H9 (cell line): ENCODE measurements around the gene CPNE5. TPM values are rescaled to one million over a fixed set of nuclear protein-coding genes. Genes with fewer than 3 reads are reported as not detected.
A peak's percentile ranks its signal among the peaks of the same experiment; 100 is the strongest.

ENCODE experiments used
- DNase-seq: peaks from one replicate; pipeline ENCODE4 v3.0.0-alpha.2; 2017
- H2AFZ ChIP-seq: one replicate; pipeline ENCODE4 v1.6.1; 2013; ENCODE audit warnings: mild to moderate bottlenecking, low read length, control low read depth, moderate library complexity
- H2AK5ac ChIP-seq: 2 replicates; pipeline ENCODE4 v1.6.1; 2013; ENCODE audit warnings: low read length, control low read depth, mixed read lengths; ENCODE audit not compliant: insufficient read length
- H2BK120ac ChIP-seq: one replicate; pipeline ENCODE4 v1.6.1; 2013; ENCODE audit warnings: low read depth, mild to moderate bottlenecking, low read length, control low read depth, inconsistent platforms; ENCODE audit not compliant: poor library complexity, severe bottlenecking
- H2BK12ac ChIP-seq: 2 replicates; pipeline ENCODE4 v1.6.1; 2013; ENCODE audit warnings: low read length, control low read depth, mixed read lengths, low read depth; ENCODE audit not compliant: insufficient read length
- H2BK15ac ChIP-seq: 2 replicates; pipeline ENCODE4 v1.6.1; 2013; ENCODE audit warnings: low read depth, low read length, control low read depth
- H2BK20ac ChIP-seq: one replicate; pipeline ENCODE4 v1.6.1; 2013; ENCODE audit warnings: low read depth, mild to moderate bottlenecking, low read length, control low read depth, inconsistent platforms; ENCODE audit not compliant: poor library complexity, severe bottlenecking
- H2BK5ac ChIP-seq: 2 replicates; pipeline ENCODE4 v1.6.1; 2013; ENCODE audit warnings: low read length, control low read depth, mixed read lengths; ENCODE audit not compliant: insufficient read length
- H3K14ac ChIP-seq: 2 replicates; pipeline ENCODE4 v1.6.1; 2013; ENCODE audit warnings: low read length, control low read depth; ENCODE audit not compliant: insufficient read depth
- H3K18ac ChIP-seq: 2 replicates; pipeline ENCODE4 v1.6.1; 2013; ENCODE audit warnings: low read depth, mild to moderate bottlenecking, mixed read lengths, low read length, control low read depth; ENCODE audit not compliant: insufficient read length
- H3K23ac ChIP-seq: 2 replicates; pipeline ENCODE4 v1.6.1; 2013; ENCODE audit warnings: low read length, control low read depth, mixed read lengths, low read depth; ENCODE audit not compliant: insufficient read length
- H3K23me2 ChIP-seq: 2 replicates; pipeline ENCODE4 v1.6.1; 2013; ENCODE audit warnings: low read depth, mild to moderate bottlenecking, mixed read lengths, low read length, control low read depth; ENCODE audit not compliant: insufficient read length, poor library complexity, severe bottlenecking
- H3K27ac ChIP-seq: 2 replicates; pipeline ENCODE4 v1.5.1; 2013; ENCODE audit warnings: low read length, control low read depth, mixed read lengths, low read depth; ENCODE audit not compliant: insufficient read length
- H3K27me3 ChIP-seq: 2 replicates; pipeline ENCODE4 v1.6.1; 2013; ENCODE audit warnings: low read length, control low read depth, inconsistent platforms; ENCODE audit not compliant: insufficient read depth
- H3K4ac ChIP-seq: 2 replicates; pipeline ENCODE4 v1.6.1; 2013; ENCODE audit warnings: low read depth, mild to moderate bottlenecking, control low read depth, inconsistent platforms, low read length, moderate library complexity
- H3K4me1 ChIP-seq: 2 replicates; pipeline ENCODE4 v1.6.1; 2013; ENCODE audit warnings: low read length, control low read depth, inconsistent platforms; ENCODE audit not compliant: insufficient read depth
- H3K4me2 ChIP-seq: 2 replicates; pipeline ENCODE4 v1.6.1; 2013; ENCODE audit warnings: low read length, control low read depth, mixed read lengths; ENCODE audit not compliant: insufficient read length, insufficient read depth
- H3K56ac ChIP-seq: 2 replicates; pipeline ENCODE4 v1.6.1; 2013; ENCODE audit warnings: low read depth, mild to moderate bottlenecking, mixed read lengths, low read length, control low read depth; ENCODE audit not compliant: insufficient read length
- H3K79me1 ChIP-seq: 2 replicates; pipeline ENCODE4 v1.6.1; 2013; ENCODE audit warnings: low read depth, mild to moderate bottlenecking, moderate library complexity, low read length, control low read depth, inconsistent platforms; ENCODE audit not compliant: insufficient read depth, poor library complexity, severe bottlenecking
- H3K79me2 ChIP-seq: 2 replicates; pipeline ENCODE4 v1.6.1; 2013; ENCODE audit warnings: low read length, control low read depth, inconsistent platforms; ENCODE audit not compliant: insufficient read depth
- H3K9ac ChIP-seq: 2 replicates; pipeline ENCODE4 v1.6.1; 2013; ENCODE audit warnings: low read length, control low read depth, mixed read lengths; ENCODE audit not compliant: insufficient read length; ENCODE audit errors: extremely low read depth
- H3K9me3 ChIP-seq: one replicate; pipeline ENCODE4 v1.6.1; 2013; ENCODE audit warnings: low read depth, low read length, inconsistent platforms; ENCODE audit not compliant: control insufficient read depth
- H3T11ph ChIP-seq: one replicate; pipeline ENCODE4 v1.6.1; 2013; ENCODE audit warnings: mild to moderate bottlenecking, low read length, control low read depth, inconsistent platforms
- H4K20me1 ChIP-seq: one replicate; pipeline ENCODE4 v1.6.1; 2013; ENCODE audit not compliant: control insufficient read depth, insufficient read length, insufficient read depth
- H4K5ac ChIP-seq: 2 replicates; pipeline ENCODE4 v1.6.1; 2013; ENCODE audit warnings: low read depth, mild to moderate bottlenecking, mixed read lengths, low read length, control low read depth; ENCODE audit not compliant: insufficient read length
- H4K8ac ChIP-seq: replicated peaks from 2 replicates; pipeline ENCODE4 v1.6.1; 2013; ENCODE audit warnings: low read length, control low read depth, mixed read lengths, low read depth; ENCODE audit not compliant: insufficient read length
- H4K91ac ChIP-seq: 2 replicates; pipeline ENCODE4 v1.6.1; 2013; ENCODE audit warnings: low read depth, mild to moderate bottlenecking, moderate library complexity, mixed read lengths, low read length, control low read depth; ENCODE audit not compliant: insufficient read length
- H3K27ac Mint-ChIP-seq, 3 experiments: 2 replicates in 2 of 3; 3 replicates in 1 of 3; pipeline ENCODE4 v1.8.0; 2020 to 2021; ENCODE audit warnings: mixed read lengths in 3 of 3, mild to moderate bottlenecking in 1 of 3, moderate library complexity in 1 of 3
- H3K27me3 Mint-ChIP-seq: 2 replicates; pipeline ENCODE4 v1.8.0; 2021; ENCODE audit warnings: low read depth, mild to moderate bottlenecking, moderate library complexity, mixed read lengths
- H3K36me3 Mint-ChIP-seq, 3 experiments: 2 replicates in 2 of 3; 3 replicates in 1 of 3; pipeline ENCODE4 v1.8.0; 2020 to 2021; ENCODE audit warnings: low read depth in 3 of 3, mixed read lengths in 3 of 3; ENCODE audit not compliant: insufficient read depth in 1 of 3
- H3K4me1 Mint-ChIP-seq, 2 experiments: 2 replicates each; pipeline ENCODE4 v1.8.0; 2020; ENCODE audit warnings: mixed read lengths in 2 of 2
- H3K4me3 Mint-ChIP-seq, 2 experiments: 2 replicates in 1 of 2; 3 replicates in 1 of 2; pipeline ENCODE4 v1.8.0; 2020 to 2021; ENCODE audit warnings: mild to moderate bottlenecking in 2 of 2, mixed read lengths in 2 of 2, moderate library complexity in 1 of 2
- H3K9me3 Mint-ChIP-seq, 2 experiments: 2 replicates in 1 of 2; 3 replicates in 1 of 2; pipeline ENCODE4 v1.8.0; 2020; ENCODE audit warnings: mild to moderate bottlenecking in 2 of 2, mixed read lengths in 2 of 2, moderate library complexity in 1 of 2
- CTCF ChIP-seq: fragments of 200-600 bp; sonication (generic); conservative IDR thresholded peaks from 3 replicates; pipeline ENCODE4 v1.8.0; 2021; ENCODE audit warnings: antibody characterized with exemption, mild to moderate bottlenecking
- WGBS: extraction: QIAGEN DNeasy Blood & Tissue Kit; methylation state at CpG from one replicate; pipeline ENCODE4 v1.1.7; 2013; ENCODE audit warnings: missing lambda C conversion rate, low lambda C conversion rate, mixed read lengths; ENCODE audit not compliant: insufficient read length; ENCODE audit errors: extremely low coverage; 5-methylcytosine and 5-hydroxymethylcytosine counted together
- total RNA-seq: library from RNA; stranded (reverse); gene quantifications from 2 replicates; pipeline ENCODE4 v1.2.1, GENCODE V29; 2021

Gene CPNE5
- total RNA-seq, 1 experiment from 2014 or later = 0.52 TPM

GRCh38 chr6:36865835-36866234, 26.6 kb upstream of the CPNE5 start:
- no peaks in the 10 kb centered on the region for H3K9me3 Mint-ChIP-seq
- Histone ChIP-seq H4K8ac (no peak overlapping the region), H3K9ac (no peak overlapping the region), H2BK15ac (no peak overlapping the region), H3K27ac (no peak overlapping the region), H3K18ac (no peak overlapping the region), H3K14ac (no peak overlapping the region), H3K79me1 (peaks cover 7% of the 10 kb centered on the region), H3K9me3 (no peaks in the 10 kb centered on the region), H3K4ac (no peak overlapping the region), H3K4me1 (no peaks in the 10 kb centered on the region), H2BK20ac (no peak overlapping the region), H2AK5ac (no peak overlapping the region), H3K56ac (no peak overlapping the region), H4K91ac (no peak overlapping the region), H3K79me2 (peaks cover 10% of the 10 kb centered on the region), H4K5ac (no peak overlapping the region), H3K23me2 (no peaks in the 10 kb centered on the region), H3T11ph (no peak overlapping the region), H3K23ac (no peak overlapping the region), H3K4me2 (no peak overlapping the region), H3K27me3 (no peaks in the 10 kb centered on the region), H2AFZ (no peak overlapping the region), H2BK120ac (no peak overlapping the region), H2BK12ac (no peak overlapping the region), H4K20me1 (no peaks in the 10 kb centered on the region), H2BK5ac (no peak overlapping the region)
- H3K27me3 Mint-ChIP-seq = no peaks in the 10 kb centered on the region
- no CpG with 5 or more reads among the region's 2 CpGs for WGBS
- TF ChIP-seq CTCF = no peak
- H3K4me3 Mint-ChIP-seq = no peak overlapping the region
- no peak for DNase-seq
- peaks cover 35 to 39% of the 10 kb centered on the region in 2 experiments for H3K4me1 Mint-ChIP-seq
- H3K27ac Mint-ChIP-seq = peak overlapping the region in 1 of 3 experiments; percentile 2; a peak in 2 of 7 replicates
- H3K36me3 Mint-ChIP-seq = peaks cover 32 to 87% (median 70%) of the 10 kb centered on the region in 3 experiments
